SJCRH30 (cell line): ENCODE results near the gene EFNB1. TPM values are rescaled to one million over a fixed set of nuclear protein-coding genes. Genes with fewer than 3 reads are reported as not detected.

Experiments
- DNase-seq, 2 experiments: peaks; one replicate each; pipeline ENCODE4 v3.0.0-alpha.2; 2015 to 2020
- H3K27ac ChIP-seq: fragments of 250-450 bp; sonication (Bioruptor Pico); 2 replicates; pipeline ENCODE4 v1.5.1; 2020; ENCODE audit warnings: mild to moderate bottlenecking, moderate library complexity
- H3K27me3 ChIP-seq: fragments of 250-450 bp; sonication (Bioruptor Pico); 2 replicates; pipeline ENCODE4 v1.5.1; 2020; ENCODE audit warnings: mild to moderate bottlenecking, moderate library complexity
- H3K36me3 ChIP-seq: fragments of 250-450 bp; sonication (Bioruptor Pico); 2 replicates; pipeline ENCODE4 v1.5.1; 2020; ENCODE audit warnings: mild to moderate bottlenecking, moderate library complexity
- H3K4me1 ChIP-seq: fragments of 250-450 bp; sonication (Bioruptor Pico); 2 replicates; pipeline ENCODE4 v1.5.1; 2020; ENCODE audit warnings: mild to moderate bottlenecking, moderate library complexity
- H3K4me3 ChIP-seq: fragments of 250-450 bp; sonication (Bioruptor Pico); 2 replicates; pipeline ENCODE4 v1.5.1; 2020; ENCODE audit warnings: mild to moderate bottlenecking, moderate library complexity
- H3K9me3 ChIP-seq: fragments of 250-450 bp; sonication (Bioruptor Pico); replicated peaks from 2 replicates; pipeline ENCODE4 v1.5.1; 2020; ENCODE audit warnings: mild to moderate bottlenecking, moderate library complexity
- total RNA-seq: library from RNA; depleted of rRNA; stranded (reverse); fragments of >200 nt; shearing (Covaris generic); gene quantifications from 2 replicates; pipeline ENCODE4 v1.2.3, GENCODE V29; 2014

Gene EFNB1
- total RNA-seq, 1 experiment from 2014 or later = 11.4 TPM

DNA sequence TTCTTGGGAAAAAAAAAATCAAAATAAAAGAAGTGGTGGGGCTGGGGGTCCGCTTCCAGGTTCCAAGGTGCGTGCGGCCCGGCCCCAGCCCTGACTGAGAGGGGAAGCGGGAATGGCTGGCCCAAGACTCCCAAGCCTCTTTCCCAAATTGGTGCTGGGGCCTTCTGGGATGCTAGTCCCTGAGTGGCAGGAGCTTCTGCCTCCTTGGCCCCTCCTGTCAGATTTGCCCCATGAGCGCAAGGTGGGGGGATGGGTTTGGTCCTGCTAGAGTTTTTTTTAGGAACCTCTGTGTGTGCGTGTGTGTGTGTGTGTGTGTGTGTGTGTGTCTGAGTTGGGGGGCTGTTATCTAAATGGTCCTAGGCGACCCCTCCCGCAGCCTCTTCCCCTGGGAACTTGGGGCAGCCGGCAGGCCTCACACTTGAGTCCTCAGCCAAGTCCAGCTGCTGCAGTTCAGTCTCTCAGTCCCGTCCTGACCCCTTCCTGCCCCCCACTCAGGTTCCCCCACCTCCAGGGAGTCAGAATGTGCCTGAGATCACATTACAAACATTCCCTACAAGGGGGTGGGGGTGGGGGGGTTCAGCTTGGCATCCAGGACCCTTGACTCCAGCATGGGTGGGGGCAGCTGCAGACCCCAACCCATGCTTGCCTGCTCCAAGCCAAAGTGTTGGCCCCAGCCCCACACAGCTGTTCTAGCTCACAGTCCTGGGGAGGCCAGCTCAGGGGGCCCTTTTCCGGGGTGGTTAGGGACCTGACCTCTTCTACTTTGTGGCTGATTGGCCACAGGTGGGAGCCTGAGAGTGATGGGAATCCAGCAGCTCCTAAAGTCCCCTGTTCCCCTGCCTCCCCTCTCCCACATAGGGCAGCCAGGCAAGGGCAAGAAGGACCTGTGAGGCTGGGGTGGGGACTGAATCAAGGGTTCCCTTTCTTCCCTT, 4.0 kb downstream of the EFNB1 start:
- Histone ChIP-seq H3K9me3 (no peaks in the 10 kb centered on the region), H3K27me3 (peaks cover 5% of the 10 kb centered on the region), H3K36me3 (no peaks in the 10 kb centered on the region), H3K27ac (peak overlapping the region; percentile 15; the same call in 1 of the 2 replicates), H3K4me1 (peaks cover 23% of the 10 kb centered on the region), H3K4me3 (no peak overlapping the region)
- peak; percentile 46 to 64 for DNase-seq

DNA sequence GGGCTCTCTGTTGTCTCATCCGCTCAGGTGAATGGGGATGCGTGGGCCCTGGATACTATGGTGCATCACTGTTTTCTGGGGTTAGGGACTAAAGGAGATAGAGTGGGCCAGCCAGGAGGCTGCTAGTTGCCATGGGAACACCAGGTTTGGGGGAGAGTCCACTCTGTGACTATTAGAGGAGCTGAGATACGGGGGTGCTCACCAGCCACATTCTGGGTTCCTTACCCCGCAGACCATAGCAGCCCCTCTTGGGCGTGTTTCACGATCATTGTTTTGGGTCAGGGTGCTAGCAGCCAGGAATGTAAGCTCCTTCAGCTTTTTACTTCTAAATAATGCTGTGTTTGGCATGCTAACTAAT, 4.6 kb downstream of the EFNB1 start:
- Histone ChIP-seq H3K27me3 (peaks cover 5% of the 10 kb centered on the region), H3K9me3 (no peaks in the 10 kb centered on the region), H3K4me1 (peaks cover 21% of the 10 kb centered on the region), H3K27ac (no peak overlapping the region), H3K36me3 (no peaks in the 10 kb centered on the region), H3K4me3 (no peak overlapping the region)
- no peak for DNase-seq

DNA sequence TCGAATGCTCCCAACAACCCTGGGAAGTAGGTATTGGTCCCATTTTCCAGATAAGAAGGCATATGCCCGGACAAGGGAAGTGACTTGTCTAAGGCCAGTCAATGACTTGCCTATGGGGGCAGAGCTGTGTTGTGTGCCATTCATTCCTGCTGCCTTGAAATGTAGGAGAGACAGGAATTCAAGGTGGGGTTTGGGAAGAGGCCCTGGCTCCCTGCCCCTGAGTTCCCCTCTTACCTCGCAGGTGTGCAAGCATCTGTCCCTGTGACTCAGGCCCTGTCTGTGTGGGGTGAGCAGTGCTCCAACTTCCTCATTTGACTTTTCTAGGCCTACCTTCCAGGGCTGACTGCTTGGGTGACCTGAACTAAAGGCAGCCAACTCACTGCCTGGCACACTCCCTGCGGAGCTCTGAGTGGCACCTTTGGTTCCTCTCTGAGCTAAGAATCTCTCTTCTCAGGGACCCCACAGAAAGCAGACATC, 5.1 kb downstream of the EFNB1 start:
- no peak for DNase-seq
- H3K4me1 ChIP-seq = peaks cover 20% of the 10 kb centered on the region
- no peaks in the 10 kb centered on the region for H3K36me3 ChIP-seq
- H3K27me3 ChIP-seq = peaks cover 5% of the 10 kb centered on the region
- H3K27ac ChIP-seq = no peak overlapping the region
- H3K4me3 ChIP-seq = no peak overlapping the region
- H3K9me3 ChIP-seq = no peaks in the 10 kb centered on the region

DNA sequence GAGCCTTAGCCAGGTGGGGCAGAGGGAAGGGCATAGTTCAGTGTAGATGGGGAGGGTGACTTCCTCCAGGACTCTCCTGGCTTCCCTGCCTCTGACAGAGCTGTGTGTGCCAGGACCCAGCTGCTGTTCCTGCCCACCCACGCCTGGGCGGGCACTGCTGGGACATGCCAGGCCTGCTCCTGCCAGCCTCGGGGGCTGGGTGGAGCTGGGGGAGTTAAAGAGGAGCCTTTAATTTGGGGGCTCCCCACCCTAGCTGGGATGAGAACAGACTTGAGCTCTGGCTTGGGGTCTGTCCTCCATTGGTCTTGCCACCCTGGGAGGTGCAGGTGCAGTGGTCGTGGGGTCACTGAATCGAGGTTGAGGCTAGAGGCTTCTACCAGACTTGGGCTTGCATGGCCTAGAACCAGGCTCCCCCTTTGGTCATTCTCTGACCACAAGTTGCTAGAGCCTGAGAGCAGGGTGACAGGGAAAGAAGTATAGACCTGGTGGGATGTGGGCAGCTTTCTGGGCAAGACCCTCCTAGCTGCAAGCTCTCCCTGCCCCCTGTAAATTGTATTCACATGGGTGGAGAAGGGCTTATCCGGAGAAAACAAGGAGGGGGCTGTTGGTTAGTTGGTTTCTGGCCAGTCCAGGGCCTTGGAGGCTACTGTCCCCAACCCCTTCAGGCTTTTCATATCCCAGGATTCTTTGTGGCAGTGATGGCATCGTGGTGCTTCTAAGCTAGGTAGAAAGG, 5.7 kb downstream of the EFNB1 start:
- DNase-seq = no peak
- Histone ChIP-seq H3K4me3 (no peak overlapping the region), H3K27ac (no peak overlapping the region), H3K36me3 (no peaks in the 10 kb centered on the region), H3K4me1 (peaks cover 20% of the 10 kb centered on the region), H3K9me3 (no peaks in the 10 kb centered on the region), H3K27me3 (peaks cover 5% of the 10 kb centered on the region)

DNA sequence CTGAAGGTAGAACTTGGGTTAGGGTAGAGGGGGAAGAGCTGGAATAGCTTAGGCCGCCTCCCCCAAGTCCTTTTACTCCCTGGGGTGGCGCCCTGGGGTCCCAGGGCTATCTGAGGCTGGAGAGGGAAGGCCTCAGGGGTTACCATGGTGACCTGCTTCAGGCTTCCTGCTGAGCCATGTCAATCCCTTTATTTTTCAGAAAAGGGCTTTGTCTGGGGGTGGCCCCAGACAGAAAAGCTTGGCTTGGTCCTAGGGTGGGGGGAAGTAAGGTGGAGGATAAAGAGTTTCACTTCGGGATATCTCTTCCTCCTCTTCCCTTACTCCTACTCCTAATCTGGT, 6.3 kb downstream of the EFNB1 start:
- DNase-seq = no peak
- Histone ChIP-seq H3K36me3 (no peaks in the 10 kb centered on the region), H3K27ac (no peak overlapping the region)

DNA sequence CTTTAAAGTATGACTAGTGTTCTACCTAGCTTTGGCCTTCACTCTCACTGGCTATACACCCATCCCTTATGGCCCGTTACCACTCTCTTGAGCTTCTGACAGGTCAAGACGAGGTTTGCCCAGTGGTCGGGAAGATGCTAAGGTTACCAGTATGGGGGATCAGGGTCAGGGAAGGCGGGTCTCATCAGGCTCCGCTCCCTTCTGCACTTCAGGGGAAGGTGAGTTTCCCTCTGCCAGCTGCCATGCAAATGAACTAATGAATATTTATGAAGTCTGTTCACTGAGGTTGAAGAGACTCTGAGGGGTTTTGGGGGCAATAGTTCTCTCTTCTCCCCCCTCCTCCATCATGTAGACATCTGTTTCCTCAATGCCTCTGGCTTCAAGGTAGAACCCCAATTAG, 6.6 kb downstream of the EFNB1 start:
- H3K36me3 ChIP-seq = no peaks in the 10 kb centered on the region
- no peak overlapping the region for H3K27ac ChIP-seq
- H3K4me1 ChIP-seq = peaks cover 20% of the 10 kb centered on the region
- H3K9me3 ChIP-seq = no peaks in the 10 kb centered on the region
- DNase-seq = no peak
- H3K4me3 ChIP-seq = no peak overlapping the region
- H3K27me3 ChIP-seq = peaks cover 2% of the 10 kb centered on the region

More for the DNA sequence above, 6.3 kb downstream of the EFNB1 start:
- no peak overlapping the region for H3K4me3 ChIP-seq
- H3K27me3 ChIP-seq = peaks cover 5% of the 10 kb centered on the region
- peaks cover 20% of the 10 kb centered on the region for H3K4me1 ChIP-seq
- H3K9me3 ChIP-seq = no peaks in the 10 kb centered on the region

DNA sequence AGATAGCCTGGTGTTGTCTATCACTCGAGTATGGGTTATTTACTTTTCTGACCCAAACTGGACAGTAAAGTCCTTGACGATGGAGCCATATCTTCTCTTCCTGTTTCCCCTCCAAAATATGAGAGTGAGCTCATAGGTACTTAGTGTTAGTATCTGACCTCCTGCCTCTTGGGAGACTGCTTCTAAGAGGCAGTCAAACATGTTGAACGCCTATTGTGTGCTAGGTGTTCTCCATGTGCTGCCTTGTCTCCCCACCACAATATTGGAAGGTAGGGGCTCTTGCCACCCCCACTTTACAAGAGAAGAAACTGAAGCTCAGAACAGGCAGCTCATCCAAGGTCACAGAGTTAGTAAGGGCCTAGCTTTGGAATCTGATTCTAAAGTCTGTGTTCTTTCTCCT, 8.3 kb downstream of the EFNB1 start:
- Histone ChIP-seq H3K27ac (no peak overlapping the region), H3K4me3 (no peak overlapping the region), H3K27me3 (no peaks in the 10 kb centered on the region), H3K9me3 (no peaks in the 10 kb centered on the region), H3K36me3 (no peaks in the 10 kb centered on the region), H3K4me1 (peaks cover 12% of the 10 kb centered on the region)
- DNase-seq = no peak

DNA sequence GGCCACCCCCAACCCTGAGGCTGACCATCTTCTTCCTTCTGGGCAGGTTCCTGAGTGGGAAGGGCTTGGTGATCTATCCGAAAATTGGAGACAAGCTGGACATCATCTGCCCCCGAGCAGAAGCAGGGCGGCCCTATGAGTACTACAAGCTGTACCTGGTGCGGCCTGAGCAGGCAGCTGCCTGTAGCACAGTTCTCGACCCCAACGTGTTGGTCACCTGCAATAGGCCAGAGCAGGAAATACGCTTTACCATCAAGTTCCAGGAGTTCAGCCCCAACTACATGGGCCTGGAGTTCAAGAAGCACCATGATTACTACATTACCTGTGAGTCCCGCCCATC, 9.7 kb downstream of the EFNB1 start:
- Histone ChIP-seq H3K4me1 (no peaks in the 10 kb centered on the region), H3K36me3 (no peaks in the 10 kb centered on the region), H3K27me3 (no peaks in the 10 kb centered on the region), H3K27ac (no peak overlapping the region), H3K9me3 (no peaks in the 10 kb centered on the region), H3K4me3 (no peak overlapping the region)
- DNase-seq = no peak

DNA sequence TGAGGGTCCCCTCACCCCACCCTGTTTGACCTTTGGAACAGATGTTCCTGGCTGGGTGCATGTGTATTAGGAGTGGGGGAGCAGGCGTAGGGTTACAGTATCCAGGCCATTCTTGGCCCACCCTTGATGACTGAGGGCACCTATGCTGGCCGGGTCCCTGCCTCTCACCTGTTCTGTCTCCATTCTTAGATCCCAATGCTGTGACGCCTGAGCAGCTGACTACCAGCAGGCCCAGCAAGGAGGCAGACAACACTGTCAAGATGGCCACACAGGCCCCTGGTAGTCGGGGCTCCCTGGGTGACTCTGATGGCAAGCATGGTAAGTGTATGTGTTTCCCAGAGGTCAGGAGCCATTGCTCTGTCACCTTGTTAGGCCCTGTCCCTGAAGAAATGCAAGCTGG, 10.9 kb downstream of the EFNB1 start:
- Histone ChIP-seq H3K4me1 (no peaks in the 10 kb centered on the region), H3K27me3 (no peaks in the 10 kb centered on the region), H3K4me3 (no peak overlapping the region), H3K9me3 (no peaks in the 10 kb centered on the region), H3K27ac (no peak overlapping the region), H3K36me3 (no peaks in the 10 kb centered on the region)
- DNase-seq = no peak

DNA sequence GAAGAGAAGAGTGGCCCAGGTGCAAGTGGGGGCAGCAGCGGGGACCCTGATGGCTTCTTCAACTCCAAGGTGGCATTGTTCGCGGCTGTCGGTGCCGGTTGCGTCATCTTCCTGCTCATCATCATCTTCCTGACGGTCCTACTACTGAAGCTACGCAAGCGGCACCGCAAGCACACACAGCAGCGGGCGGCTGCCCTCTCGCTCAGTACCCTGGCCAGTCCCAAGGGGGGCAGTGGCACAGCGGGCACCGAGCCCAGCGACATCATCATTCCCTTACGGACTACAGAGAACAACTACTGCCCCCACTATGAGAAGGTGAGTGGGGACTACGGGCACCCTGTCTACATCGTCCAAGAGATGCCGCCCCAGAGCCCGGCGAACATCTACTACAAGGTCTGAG, 11.4 kb downstream of the EFNB1 start:
- no peak for DNase-seq
- H3K27ac ChIP-seq = no peak overlapping the region
- no peak overlapping the region for H3K4me3 ChIP-seq
- no peaks in the 10 kb centered on the region for H3K4me1 ChIP-seq
- no peaks in the 10 kb centered on the region for H3K27me3 ChIP-seq
- H3K36me3 ChIP-seq = no peaks in the 10 kb centered on the region
- H3K9me3 ChIP-seq = no peaks in the 10 kb centered on the region

DNA sequence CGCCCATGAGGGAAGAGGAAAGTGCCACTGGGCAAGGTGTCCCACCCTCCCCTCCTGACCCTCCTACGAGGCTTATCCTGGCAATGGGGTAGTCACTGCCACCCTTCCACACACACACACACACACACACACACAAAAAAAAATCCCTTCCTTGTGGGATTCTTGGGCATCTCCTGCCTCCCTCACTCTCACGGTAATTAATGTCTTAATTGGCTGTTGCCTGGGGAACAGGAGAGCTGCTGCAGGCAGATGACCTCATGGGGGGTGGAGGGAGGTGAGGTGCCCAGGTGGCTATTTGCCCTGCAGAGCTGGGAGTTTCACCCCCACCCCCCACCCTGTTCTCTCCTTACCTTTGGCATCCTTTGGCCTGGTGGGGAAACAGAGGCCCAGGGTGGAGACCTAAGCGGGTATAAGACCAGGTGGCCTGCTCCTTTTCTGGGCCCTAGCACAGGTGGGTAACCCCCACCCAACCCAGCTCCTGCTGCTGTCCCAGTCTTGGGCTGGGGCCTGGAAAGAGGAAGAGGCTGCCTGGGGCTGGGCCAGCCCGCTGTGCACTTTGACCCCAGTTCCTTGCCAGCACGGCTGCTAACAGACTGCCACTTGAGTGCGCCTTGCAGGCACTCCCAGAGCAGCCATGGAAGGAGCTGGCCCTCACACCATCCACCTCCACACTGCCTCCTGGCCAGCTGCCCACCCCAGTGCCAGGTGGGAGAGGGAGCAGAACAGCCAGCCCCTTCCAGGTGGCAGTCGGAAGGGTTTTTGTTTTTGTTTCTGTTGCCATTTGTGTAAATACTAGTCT, 12.6 kb downstream of the EFNB1 start:
- H3K4me3 ChIP-seq = no peak overlapping the region
- H3K27me3 ChIP-seq = no peaks in the 10 kb centered on the region
- no peak for DNase-seq
- no peak overlapping the region for H3K27ac ChIP-seq
- no peaks in the 10 kb centered on the region for H3K9me3 ChIP-seq
- H3K36me3 ChIP-seq = no peaks in the 10 kb centered on the region
- no peaks in the 10 kb centered on the region for H3K4me1 ChIP-seq

DNA sequence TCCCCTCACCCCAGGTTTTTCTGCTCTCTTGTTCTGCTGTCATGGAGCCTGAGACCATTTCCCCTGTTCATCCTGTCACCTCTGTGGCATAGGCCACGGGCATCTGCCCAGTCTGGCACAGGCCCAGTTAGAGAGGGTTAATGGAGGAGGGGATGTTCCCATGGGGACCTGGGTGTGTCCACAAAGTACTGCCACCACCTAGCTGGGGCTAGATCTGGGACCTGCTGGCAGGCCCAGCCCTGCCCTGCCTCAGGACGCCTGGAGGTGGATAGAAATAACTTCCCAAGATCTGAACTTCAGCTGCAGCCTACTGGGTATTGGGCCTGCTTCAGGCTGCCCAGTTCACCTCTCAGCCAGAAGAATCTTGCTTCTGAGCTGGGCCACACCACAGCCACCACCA, 13.5 kb downstream of the EFNB1 start:
- H3K27me3 ChIP-seq = no peaks in the 10 kb centered on the region

DNA sequence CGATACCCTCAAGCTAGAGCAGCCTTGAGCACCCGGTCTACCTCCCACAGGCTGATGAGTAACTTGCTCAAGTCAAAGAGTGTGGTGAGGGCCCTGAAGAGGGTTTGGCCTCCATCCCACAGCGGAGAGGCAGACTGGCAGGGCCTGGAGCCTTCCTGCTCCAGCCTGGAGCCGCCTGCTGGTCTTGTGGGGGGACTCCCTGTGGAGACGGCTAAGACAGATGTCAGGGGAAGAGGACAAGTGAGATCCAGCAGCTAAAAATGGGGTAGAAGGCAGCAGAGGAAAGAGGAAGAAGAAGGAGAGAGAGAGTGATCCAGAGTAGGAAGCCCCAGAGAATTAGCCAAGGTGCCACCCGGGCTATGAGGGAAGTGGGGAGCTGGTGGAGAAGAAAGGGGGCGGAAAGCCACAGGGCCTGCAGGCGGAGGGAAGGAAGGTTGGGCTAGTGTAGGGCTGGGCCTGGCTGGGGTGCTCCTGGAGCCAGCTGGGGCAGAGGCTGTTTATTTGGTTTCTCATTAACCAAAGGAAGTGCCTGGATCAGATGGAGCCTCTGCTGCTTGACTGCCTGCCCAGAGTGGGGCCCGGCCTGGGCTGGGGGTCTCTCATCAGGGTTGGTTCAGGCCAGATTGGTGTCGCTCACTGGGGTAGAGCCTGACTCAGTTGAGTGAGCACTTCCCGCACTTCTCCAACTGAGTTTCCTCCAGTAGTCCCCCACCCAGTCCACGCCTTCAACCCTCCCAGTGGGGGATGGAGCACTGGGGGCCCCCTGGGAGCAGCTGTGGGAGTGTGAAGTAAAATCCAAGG, 14.2 kb downstream of the EFNB1 start:
- DNase-seq = no peak
- H3K4me3 ChIP-seq = no peak overlapping the region
- no peaks in the 10 kb centered on the region for H3K36me3 ChIP-seq
- no peak overlapping the region for H3K27ac ChIP-seq
- no peaks in the 10 kb centered on the region for H3K4me1 ChIP-seq
- H3K27me3 ChIP-seq = no peaks in the 10 kb centered on the region
- H3K9me3 ChIP-seq = no peaks in the 10 kb centered on the region

More for the DNA sequence above, 13.5 kb downstream of the EFNB1 start:
- Histone ChIP-seq H3K4me1 (no peaks in the 10 kb centered on the region), H3K36me3 (no peaks in the 10 kb centered on the region), H3K27ac (no peak overlapping the region), H3K9me3 (no peaks in the 10 kb centered on the region), H3K4me3 (no peak overlapping the region)
- no peak for DNase-seq

DNA sequence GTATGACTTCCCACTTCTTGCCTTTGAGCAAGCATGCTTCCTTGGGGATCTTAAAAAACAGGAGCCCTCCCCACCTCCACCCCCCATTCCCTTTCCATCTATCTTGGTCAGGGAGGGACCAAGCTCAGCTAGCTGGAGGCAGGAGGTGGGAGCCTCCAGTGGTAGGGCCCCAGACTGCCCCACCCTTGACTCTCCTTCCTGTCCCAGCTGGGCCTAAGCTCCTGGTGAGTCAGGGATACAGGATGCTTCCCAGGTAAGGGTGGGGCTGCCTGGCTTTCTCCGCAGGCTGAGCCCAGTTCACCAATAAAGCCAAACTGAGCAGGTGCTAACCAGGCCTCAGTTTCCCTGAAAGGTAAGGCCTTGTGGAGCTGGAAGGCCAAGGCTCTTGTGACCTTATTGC, 15.2 kb downstream of the EFNB1 start:
- no peak for DNase-seq
- Histone ChIP-seq H3K27me3 (no peaks in the 10 kb centered on the region), H3K4me1 (no peaks in the 10 kb centered on the region), H3K36me3 (no peaks in the 10 kb centered on the region), H3K9me3 (no peaks in the 10 kb centered on the region), H3K27ac (no peak overlapping the region), H3K4me3 (no peak overlapping the region)
